DND-41 (cell line): ENCODE measurements around the gene AUTS2.

Experiments
- CTCF ChIP-seq: IDR thresholded peaks from 2 replicates; pipeline ENCODE4 v1.5.1; 2012; ENCODE audit warnings: borderline replicate concordance, low read length, moderate library complexity, mild to moderate bottlenecking; ENCODE audit not compliant: poor library complexity, severe bottlenecking; ENCODE audit errors: extremely low read depth
- EZH2 ChIP-seq: IDR thresholded peaks from 3 replicates; pipeline ENCODE4 v1.6.1; 2012; ENCODE audit warnings: borderline replicate concordance, low read depth, mild to moderate bottlenecking, moderate library complexity, low read length, inconsistent platforms; ENCODE audit not compliant: severe bottlenecking

GRCh38 chr7:69703099-69703498 lies 104.8 kb downstream of the AUTS2 start:
- TF ChIP-seq CTCF (no peak), EZH2 (no peak)
